ENCODE measurements around the gene IL20RA.

- TF ChIP-seq, protein P1, sequence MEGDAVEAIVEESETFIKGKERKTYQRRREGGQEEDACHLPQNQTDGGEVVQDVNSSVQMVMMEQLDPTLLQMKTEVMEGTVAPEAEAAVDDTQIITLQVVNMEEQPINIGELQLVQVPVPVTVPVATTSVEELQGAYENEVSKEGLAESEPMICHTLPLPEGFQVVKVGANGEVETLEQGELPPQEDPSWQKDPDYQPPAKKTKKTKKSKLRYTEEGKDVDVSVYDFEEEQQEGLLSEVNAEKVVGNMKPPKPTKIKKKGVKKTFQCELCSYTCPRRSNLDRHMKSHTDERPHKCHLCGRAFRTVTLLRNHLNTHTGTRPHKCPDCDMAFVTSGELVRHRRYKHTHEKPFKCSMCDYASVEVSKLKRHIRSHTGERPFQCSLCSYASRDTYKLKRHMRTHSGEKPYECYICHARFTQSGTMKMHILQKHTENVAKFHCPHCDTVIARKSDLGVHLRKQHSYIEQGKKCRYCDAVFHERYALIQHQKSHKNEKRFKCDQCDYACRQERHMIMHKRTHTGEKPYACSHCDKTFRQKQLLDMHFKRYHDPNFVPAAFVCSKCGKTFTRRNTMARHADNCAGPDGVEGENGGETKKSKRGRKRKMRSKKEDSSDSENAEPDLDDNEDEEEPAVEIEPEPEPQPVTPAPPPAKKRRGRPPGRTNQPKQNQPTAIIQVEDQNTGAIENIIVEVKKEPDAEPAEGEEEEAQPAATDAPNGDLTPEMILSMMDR (IDR thresholded peaks at IDR 0.05): no peak
- TF ChIP-seq POLR2A (IDR thresholded peaks at IDR 0.05): no peak
Measured at GRCh38 chr6:137015943-137016342, 28.8 kb downstream of the IL20RA start.

All from thyroid gland (tissue), 4 donors.